ENCODE data around the gene OR2AT4.

The OR2AT4 gene

GRCh38 chr11:75083217-75083605 is 13.5 kb downstream of the OR2AT4 start:
- Histone ChIP-seq H3K4me3 (replicated peaks; ENCODE audit: insufficient read depth, low read length) (no peak overlapping the region), H3K27ac (replicated peaks) (no peak overlapping the region), H3K27me3 (ENCODE audit: insufficient read depth, poor library complexity, severe bottlenecking) (no peaks in the 10 kb centered on the region)
- TF ChIP-seq SPI1 (IDR thresholded peaks at IDR 0.05; ENCODE audit: borderline replicate concordance, low read depth) (no peak), CTCF (IDR thresholded peaks at IDR 0.05; ENCODE audit: insufficient read depth, low read length) (no peak), POLR2AphosphoS5 (IDR thresholded peaks at IDR 0.05; ENCODE audit: low read depth) (no peak), REST (IDR thresholded peaks at IDR 0.05; ENCODE audit: insufficient replicate concordance, low read depth) (no peak), GABPA (IDR thresholded peaks at IDR 0.05; ENCODE audit: low read depth) (no peak)
- DNase-seq (ENCODE audit: low read depth in 1 of 2, low spot score in 1 of 2): no peak

- Histone ChIP-seq H3K4me3 (replicated peaks; ENCODE audit: insufficient read depth, low read length) (no peak overlapping the region), H3K27ac (replicated peaks) (no peak overlapping the region), H3K27me3 (ENCODE audit: insufficient read depth, poor library complexity, severe bottlenecking) (no peaks in the 10 kb centered on the region)
- no peak for TF ChIP-seq POLR2AphosphoS5 (IDR thresholded peaks at IDR 0.05; ENCODE audit: low read depth)
- TF ChIP-seq REST (IDR thresholded peaks at IDR 0.05; ENCODE audit: insufficient replicate concordance, low read depth): no peak
- no peak for TF ChIP-seq CTCF (IDR thresholded peaks at IDR 0.05; ENCODE audit: insufficient read depth, low read length)
- TF ChIP-seq GABPA (IDR thresholded peaks at IDR 0.05; ENCODE audit: low read depth): no peak
- TF ChIP-seq SPI1 (IDR thresholded peaks at IDR 0.05; ENCODE audit: borderline replicate concordance, low read depth): no peak
- no peak for DNase-seq (ENCODE audit: low read depth in 1 of 2, low spot score in 1 of 2)
Measured at GRCh38 chr11:75082601-75083216, 14.0 kb downstream of the OR2AT4 start.

- no peak overlapping the region for H3K4me3 ChIP-seq (replicated peaks; ENCODE audit: insufficient read depth, low read length)
- no peaks in the 10 kb centered on the region for H3K27me3 ChIP-seq (ENCODE audit: insufficient read depth, poor library complexity, severe bottlenecking)
- H3K27ac ChIP-seq (replicated peaks): no peak overlapping the region
- DNase-seq (ENCODE audit: low read depth in 1 of 2, low spot score in 1 of 2): no peak
- TF ChIP-seq SPI1 (IDR thresholded peaks at IDR 0.05; ENCODE audit: borderline replicate concordance, low read depth): no peak
- no peak for TF ChIP-seq REST (IDR thresholded peaks at IDR 0.05; ENCODE audit: insufficient replicate concordance, low read depth)
- TF ChIP-seq GABPA (IDR thresholded peaks at IDR 0.05; ENCODE audit: low read depth): no peak
- no peak for TF ChIP-seq CTCF (IDR thresholded peaks at IDR 0.05; ENCODE audit: insufficient read depth, low read length)
- TF ChIP-seq POLR2AphosphoS5 (IDR thresholded peaks at IDR 0.05; ENCODE audit: low read depth): no peak
Measured at GRCh38 chr11:75079546-75079945, 17.1 kb downstream of the OR2AT4 start.

Measured in HL-60 (cell line).